GM18511 (cell line): ENCODE data around the gene SCUBE3.
A peak's percentile ranks its signal among the peaks of the same experiment; 100 is the strongest.

Experiments used
- ATAC-seq: cut with Tn5 transposase; IDR thresholded peaks from one replicate; pipeline ENCODE4 v1.9.1; 2021; ENCODE audit warnings: mild to moderate bottlenecking, moderate library complexity; ENCODE audit not compliant: unreplicated experiment

Gene SCUBE3

GRCh38 chr6:35264550-35265274 is 51.0 kb downstream of the SCUBE3 start:
- no peak for ATAC-seq

- ATAC-seq = no peak
These were observed 51.8 kb downstream of the SCUBE3 start for GRCh38 chr6:35265523-35265922.

GRCh38 chr6:35267446-35267845 is 53.7 kb downstream of the SCUBE3 start:
- no peak for ATAC-seq

- ATAC-seq = no peak
These were observed 54.1 kb downstream of the SCUBE3 start for GRCh38 chr6:35267897-35268296.

GRCh38 chr6:35272005-35272404 is 58.2 kb downstream of the SCUBE3 start:
- ATAC-seq = no peak

GRCh38 chr6:35273822-35274559 is 60.2 kb downstream of the SCUBE3 start:
- no peak for ATAC-seq

GRCh38 chr6:35275744-35276260 is 62.0 kb downstream of the SCUBE3 start:
- ATAC-seq = no peak

GRCh38 chr6:35278708-35279107 is 65.0 kb downstream of the SCUBE3 start:
- no peak for ATAC-seq

GRCh38 chr6:35280903-35281302 is 67.1 kb downstream of the SCUBE3 start:
- ATAC-seq = no peak

GRCh38 chr6:35282472-35282871 is 68.7 kb downstream of the SCUBE3 start:
- ATAC-seq = no peak

GRCh38 chr6:35283361-35283760 is 69.6 kb downstream of the SCUBE3 start:
- ATAC-seq = no peak

GRCh38 chr6:35287671-35288396 is 74.1 kb downstream of the SCUBE3 start:
- ATAC-seq = no peak

GRCh38 chr6:35288834-35289233 is 75.1 kb downstream of the SCUBE3 start:
- ATAC-seq = no peak

- no peak for ATAC-seq
These were observed 77.7 kb downstream of the SCUBE3 start for GRCh38 chr6:35291491-35291890.

- no peak for ATAC-seq
These were observed 78.7 kb downstream of the SCUBE3 start for GRCh38 chr6:35292494-35292893.

- no peak for ATAC-seq
These were observed 79.9 kb downstream of the SCUBE3 start for GRCh38 chr6:35293681-35294080.

GRCh38 chr6:35294308-35294945 is 80.7 kb downstream of the SCUBE3 start:
- ATAC-seq = no peak

- ATAC-seq = no peak
These were observed 81.3 kb downstream of the SCUBE3 start for GRCh38 chr6:35295036-35295435.

- no peak for ATAC-seq
These were observed 82.0 kb downstream of the SCUBE3 start for GRCh38 chr6:35295521-35296315.

GRCh38 chr6:35296931-35297600 is 83.3 kb downstream of the SCUBE3 start:
- ATAC-seq = peak; percentile 5
